Measurements from ENCODE around the gene PBXIP1.
"Not testable (repeated sequence)": the region's sequence is repeated elsewhere in the genome, so short reads cannot be mapped to it uniquely, and the experiment has no call there.

The PBXIP1 gene

GRCh38 chr1:154931940-154932487 lies 23.9 kb downstream of the PBXIP1 start:
- no peak for DNase-seq

GRCh38 chr1:154926201-154926600 lies 29.7 kb downstream of the PBXIP1 start:
- no peak for DNase-seq

- DNase-seq: peak; percentile 25
Observed at GRCh38 chr1:154925335-154926170, 30.3 kb downstream of the PBXIP1 start.

GRCh38 chr1:154923695-154924094 lies 32.2 kb downstream of the PBXIP1 start:
- DNase-seq: no peak

- no peak for DNase-seq
Observed at GRCh38 chr1:154913273-154913672, 42.6 kb downstream of the PBXIP1 start.

- no peak for DNase-seq
Observed at GRCh38 chr1:154912755-154913154, 43.1 kb downstream of the PBXIP1 start.

GRCh38 chr1:154911691-154912550 lies 44.0 kb downstream of the PBXIP1 start:
- no peak for DNase-seq

GRCh38 chr1:154910851-154911250 lies 45.0 kb downstream of the PBXIP1 start:
- no peak for DNase-seq

- no peak for DNase-seq
Observed at GRCh38 chr1:154908937-154909336, 47.0 kb downstream of the PBXIP1 start.

GRCh38 chr1:154908129-154908528 lies 47.8 kb downstream of the PBXIP1 start:
- DNase-seq: not testable (repeated sequence)

- DNase-seq: no peak
Observed at GRCh38 chr1:154906621-154907081, 49.2 kb downstream of the PBXIP1 start.

GRCh38 chr1:154902938-154903566 lies 52.8 kb downstream of the PBXIP1 start:
- no peak for DNase-seq

- DNase-seq: no peak
Observed at GRCh38 chr1:154901591-154901990, 54.3 kb downstream of the PBXIP1 start.

- DNase-seq: no peak
Observed at GRCh38 chr1:154899041-154899440, 56.9 kb downstream of the PBXIP1 start.

- DNase-seq: no peak
Observed at GRCh38 chr1:154896771-154897286, 59.1 kb downstream of the PBXIP1 start.

GRCh38 chr1:154895798-154896197 lies 60.1 kb downstream of the PBXIP1 start:
- DNase-seq: no peak
